HG03460 (cell line): ENCODE results near the gene ATP10A.
"Not testable (repeated sequence)": the region's sequence is repeated elsewhere in the genome, so short reads cannot be mapped to it uniquely, and the experiment has no call there.

Source experiments
- ATAC-seq: cut with Tn5 transposase; IDR thresholded peaks from one replicate; pipeline ENCODE4 v1.9.1; 2021; ENCODE audit not compliant: unreplicated experiment

The ATP10A gene

GRCh38 chr15:25776071-25776746 lies 86.9 kb downstream of the ATP10A start:
- no peak for ATAC-seq

- peak; percentile 89 for ATAC-seq
Measured at GRCh38 chr15:25775317-25775912, 87.7 kb downstream of the ATP10A start.

GRCh38 chr15:25774871-25775270 lies 88.3 kb downstream of the ATP10A start:
- no peak for ATAC-seq

GRCh38 chr15:25773248-25773647 lies 89.9 kb downstream of the ATP10A start:
- no peak for ATAC-seq

GRCh38 chr15:25772500-25772899 lies 90.6 kb downstream of the ATP10A start:
- ATAC-seq, result no peak

GRCh38 chr15:25771736-25772135 lies 91.4 kb downstream of the ATP10A start:
- not testable (repeated sequence) for ATAC-seq

- no peak for ATAC-seq
Measured at GRCh38 chr15:25771338-25771706, 91.8 kb downstream of the ATP10A start.

GRCh38 chr15:25770618-25771337 lies 92.3 kb downstream of the ATP10A start:
- ATAC-seq, result no peak

GRCh38 chr15:25770031-25770430 lies 93.1 kb downstream of the ATP10A start:
- ATAC-seq, result no peak

GRCh38 chr15:25768271-25768670 lies 94.9 kb downstream of the ATP10A start:
- no peak for ATAC-seq

GRCh38 chr15:25767356-25768151 lies 95.6 kb downstream of the ATP10A start:
- no peak for ATAC-seq

GRCh38 chr15:25766417-25766816 lies 96.7 kb downstream of the ATP10A start:
- ATAC-seq, result no peak

- no peak for ATAC-seq
Measured at GRCh38 chr15:25764980-25765735, 98.0 kb downstream of the ATP10A start.

GRCh38 chr15:25763954-25764353 lies 99.2 kb downstream of the ATP10A start:
- no peak for ATAC-seq

GRCh38 chr15:25763331-25763751 lies 99.8 kb downstream of the ATP10A start:
- ATAC-seq, result no peak

- no peak for ATAC-seq
Measured at GRCh38 chr15:25761971-25762662, 101.0 kb downstream of the ATP10A start.

GRCh38 chr15:25759421-25759820 lies 103.7 kb downstream of the ATP10A start:
- no peak for ATAC-seq

- not testable (repeated sequence) for ATAC-seq
Measured at GRCh38 chr15:25758612-25759011, 104.5 kb downstream of the ATP10A start.

- ATAC-seq, result no peak
Measured at GRCh38 chr15:25743548-25744275, 119.4 kb downstream of the ATP10A start.
